HG03457 (cell line): ENCODE measurements around the gene CACNA1E.

Experiments
- ATAC-seq: cut with Tn5 transposase; IDR thresholded peaks from one replicate; pipeline ENCODE4 v1.9.1; 2021; ENCODE audit warnings: moderate number of reproducible peaks; ENCODE audit not compliant: unreplicated experiment

Gene CACNA1E

DNA sequence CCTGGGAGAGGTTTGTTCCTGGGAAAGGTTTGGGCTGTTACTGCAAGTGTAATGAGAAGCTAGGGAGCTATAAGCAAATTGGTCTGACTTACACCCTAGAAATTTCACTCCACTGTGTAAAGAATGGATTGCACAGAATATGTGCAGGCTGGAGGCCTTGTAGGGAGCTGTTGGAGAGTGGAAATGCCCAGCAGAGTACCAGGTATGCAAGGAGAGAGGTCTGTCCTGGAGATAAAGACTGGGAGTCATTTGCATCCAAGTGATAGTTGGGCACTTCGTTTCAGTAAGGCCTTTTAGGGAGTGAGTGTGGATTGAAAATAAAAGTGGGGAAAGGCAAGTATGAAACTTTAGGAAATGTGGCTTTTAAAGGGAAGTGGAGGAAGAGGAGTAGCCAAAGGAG, 75.8 kb downstream of the CACNA1E start:
- ATAC-seq = no peak

DNA sequence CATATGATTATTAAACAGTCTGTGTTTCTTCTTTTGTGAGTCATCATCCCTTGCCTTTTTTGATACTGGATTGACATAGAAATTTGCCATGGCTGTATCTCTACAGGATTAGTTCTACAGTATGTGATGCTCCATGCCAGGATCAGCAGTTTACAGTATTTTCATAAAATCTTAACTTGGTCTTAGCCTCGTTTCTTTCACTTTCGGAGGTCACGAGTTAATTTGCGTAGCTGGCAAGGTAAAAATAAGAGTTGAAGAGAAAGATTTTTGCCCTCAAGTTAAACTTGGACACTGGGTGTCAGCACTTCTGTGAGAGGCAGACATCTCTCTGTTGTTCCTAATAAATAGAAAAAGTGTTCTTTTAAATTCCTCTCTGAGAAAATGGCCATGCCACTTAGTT, 79.1 kb downstream of the CACNA1E start:
- no peak for ATAC-seq

DNA sequence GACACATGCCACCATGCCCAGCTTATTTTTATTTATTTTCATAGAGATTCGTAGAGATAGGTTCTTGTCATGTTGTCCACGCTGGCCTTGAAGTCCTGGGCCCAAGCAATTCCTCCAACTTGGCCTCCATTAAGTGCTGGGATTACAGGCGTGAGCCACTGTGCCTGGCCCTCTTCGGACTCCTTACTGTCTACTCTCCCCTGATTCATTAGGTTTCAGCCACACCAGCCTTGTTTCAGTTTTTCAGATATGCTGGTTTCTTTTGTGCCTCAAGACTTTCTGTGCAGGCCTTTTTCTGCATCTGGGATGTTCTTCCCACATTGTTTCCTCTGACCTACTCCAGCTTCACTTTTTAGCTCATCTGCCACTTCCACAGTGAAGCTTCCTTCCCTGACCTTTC, 85.4 kb downstream of the CACNA1E start:
- no peak for ATAC-seq

DNA sequence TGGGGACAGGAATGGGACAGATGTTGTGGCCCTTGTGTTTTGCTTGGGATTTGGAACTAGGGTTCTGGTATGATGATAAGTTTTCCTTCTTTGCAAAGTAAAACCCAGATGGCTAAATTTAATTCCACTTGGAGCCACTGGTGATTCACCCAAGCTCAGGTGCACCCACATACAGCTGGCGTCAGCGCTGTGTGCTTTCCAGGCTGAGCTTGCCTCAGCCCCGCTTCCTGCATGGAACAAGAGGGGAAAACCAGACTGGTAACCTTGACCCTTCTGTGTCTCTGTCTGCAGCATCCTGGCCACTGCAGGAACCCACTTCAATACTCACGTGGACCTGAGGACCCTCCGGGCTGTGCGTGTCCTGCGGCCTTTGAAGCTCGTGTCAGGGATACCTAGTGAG, 94.2 kb downstream of the CACNA1E start:
- ATAC-seq = no peak

DNA sequence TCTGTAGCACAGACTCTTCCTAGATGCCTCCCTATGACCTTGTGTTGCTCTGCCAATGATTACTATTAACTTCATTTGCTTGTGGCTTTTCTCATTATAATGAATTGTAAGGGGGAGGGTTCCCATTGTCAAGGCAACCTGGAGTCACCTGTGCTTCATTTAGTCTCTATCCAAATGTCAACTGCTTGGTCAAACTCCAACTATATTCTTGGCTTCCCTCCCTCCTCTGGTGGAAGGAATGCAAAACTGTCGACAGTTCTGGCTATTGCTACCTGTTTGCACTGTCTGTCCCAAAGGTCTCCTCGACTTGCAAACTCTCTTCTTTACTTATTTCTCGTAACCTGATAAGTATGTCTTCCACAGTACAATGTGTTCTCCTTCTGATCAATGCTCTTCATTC, 100.3 kb downstream of the CACNA1E start:
- ATAC-seq = no peak

DNA sequence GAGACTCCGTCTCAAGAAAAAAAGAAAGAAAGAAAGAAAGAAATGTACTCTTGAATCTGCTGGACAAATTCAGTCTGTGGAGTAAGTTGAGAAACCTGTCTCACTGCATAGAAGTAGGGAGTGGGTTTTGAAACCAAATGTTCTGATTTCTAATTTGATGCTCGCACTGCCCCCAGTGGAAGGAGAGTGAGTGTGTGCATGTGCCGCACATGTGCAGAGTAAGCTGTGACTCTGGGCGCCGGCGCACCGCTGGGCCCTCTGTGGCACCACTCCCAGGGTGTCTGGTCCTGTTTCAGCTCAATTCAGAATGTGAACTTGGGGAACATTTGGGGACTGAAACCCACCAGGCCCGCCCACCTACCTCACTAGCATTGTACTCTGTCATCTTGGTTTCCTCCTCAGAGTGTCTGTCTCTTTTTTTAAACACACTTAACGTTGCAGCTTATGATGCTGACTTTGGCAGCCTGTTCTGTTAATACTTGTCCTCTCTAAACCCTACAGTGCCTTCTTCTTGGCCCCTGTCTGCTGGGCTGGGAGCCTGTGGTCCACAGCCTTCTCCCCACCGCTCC, 104.6 kb downstream of the CACNA1E start:
- ATAC-seq = no peak

DNA sequence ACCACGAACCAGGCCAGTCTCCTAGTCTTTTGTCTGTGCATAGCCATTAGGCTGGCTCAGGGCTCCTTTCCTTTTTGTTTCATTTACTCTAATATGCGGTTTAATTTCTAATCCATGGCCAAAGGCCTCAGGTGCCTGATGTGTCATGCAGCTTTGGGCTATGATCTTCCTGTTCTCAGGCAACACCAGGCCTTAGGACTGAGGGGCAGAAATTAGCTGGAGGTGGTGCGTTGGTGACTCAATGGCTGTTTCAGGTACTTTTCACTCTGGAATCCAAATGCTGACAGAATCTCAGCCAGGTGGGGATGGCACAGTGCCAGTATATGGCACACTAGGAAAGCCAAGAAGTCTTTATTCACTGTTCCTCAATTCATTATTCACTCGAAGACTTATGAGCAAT, 105.3 kb downstream of the CACNA1E start:
- no peak for ATAC-seq

DNA sequence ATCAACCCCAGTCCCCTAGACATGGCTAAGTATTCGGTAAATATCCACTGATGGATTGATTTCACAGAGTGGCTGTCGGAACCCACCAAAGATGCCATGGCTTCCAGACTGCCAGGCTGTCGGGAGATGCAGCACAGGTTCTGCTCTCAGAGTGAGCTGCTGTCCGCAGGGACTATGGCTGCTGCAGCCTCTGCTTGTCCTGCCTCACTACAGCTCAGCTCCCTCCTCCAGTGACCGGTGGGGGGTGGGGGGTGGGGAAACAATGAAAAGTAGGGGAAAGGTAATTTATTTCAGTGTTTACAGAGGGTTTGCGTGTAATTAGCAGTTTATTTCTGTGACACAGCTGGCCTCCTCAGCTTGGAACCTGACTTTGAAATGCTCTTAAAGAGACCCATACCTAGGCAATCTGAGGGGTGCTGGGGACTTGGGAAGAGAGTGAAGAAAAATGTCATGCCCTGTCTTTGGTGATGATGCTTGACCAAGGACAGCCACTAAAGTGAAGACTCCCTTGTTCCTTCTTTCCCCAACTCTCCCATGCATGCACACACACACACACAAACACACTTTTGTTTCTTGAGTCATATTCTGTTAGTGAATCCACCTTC, 109.0 kb downstream of the CACNA1E start:
- ATAC-seq = no peak

DNA sequence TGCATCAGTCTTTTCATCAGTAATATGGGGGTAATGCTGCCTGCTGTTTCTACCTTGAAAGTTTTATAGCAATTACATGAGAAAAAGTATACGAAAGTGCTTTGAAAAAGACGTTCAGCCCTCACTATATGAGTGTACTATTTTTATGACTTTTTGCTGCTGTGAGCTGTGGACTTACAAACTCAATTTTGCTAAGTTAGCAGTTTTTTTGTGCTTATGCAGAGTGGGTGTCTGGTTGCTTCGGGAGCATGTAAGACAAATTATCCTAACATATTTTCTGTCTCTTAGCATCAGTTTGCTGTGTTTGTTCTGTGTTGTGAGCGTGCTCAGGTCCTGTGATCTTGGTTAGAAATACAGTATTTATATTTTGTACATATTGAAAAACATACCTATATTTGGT, 109.7 kb downstream of the CACNA1E start:
- no peak for ATAC-seq

DNA sequence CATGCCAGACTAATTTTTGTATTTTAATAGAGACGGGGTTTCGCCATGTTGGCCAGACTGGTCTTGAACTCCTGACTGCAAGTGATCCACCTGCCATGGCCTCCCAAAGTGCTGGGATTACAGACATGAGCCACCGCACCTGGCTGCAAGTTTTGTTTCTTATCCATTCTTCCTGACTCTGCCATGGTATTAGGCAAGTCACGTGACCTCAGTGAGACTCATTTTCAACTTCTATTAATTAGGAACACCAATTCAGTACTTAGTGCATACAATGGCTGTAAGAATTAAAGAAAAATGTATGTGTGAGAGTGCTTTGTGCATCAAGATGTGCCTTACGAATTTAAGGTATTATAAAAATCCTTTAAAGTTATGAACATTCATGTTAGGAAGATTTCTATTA, 111.2 kb downstream of the CACNA1E start:
- ATAC-seq = no peak

DNA sequence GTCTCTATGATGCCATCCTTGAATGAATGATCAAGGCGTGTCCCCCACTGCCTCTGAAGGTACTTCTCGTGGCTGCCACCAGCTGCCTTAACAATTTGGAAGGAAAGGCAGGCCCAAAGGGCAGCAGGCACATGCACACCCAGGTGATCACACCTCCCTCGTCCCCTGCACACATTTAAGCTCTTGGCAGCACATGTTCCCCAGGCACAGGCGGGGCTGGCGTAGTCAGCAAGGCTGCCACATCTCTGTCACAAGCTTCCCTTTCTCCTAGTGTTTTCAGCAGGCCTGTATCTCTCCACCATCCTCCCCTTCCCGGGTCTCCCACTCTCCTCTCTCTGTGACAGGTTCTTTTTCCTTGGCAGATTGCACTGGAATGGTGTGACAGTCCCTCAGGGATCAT, 111.9 kb downstream of the CACNA1E start:
- no peak for ATAC-seq

DNA sequence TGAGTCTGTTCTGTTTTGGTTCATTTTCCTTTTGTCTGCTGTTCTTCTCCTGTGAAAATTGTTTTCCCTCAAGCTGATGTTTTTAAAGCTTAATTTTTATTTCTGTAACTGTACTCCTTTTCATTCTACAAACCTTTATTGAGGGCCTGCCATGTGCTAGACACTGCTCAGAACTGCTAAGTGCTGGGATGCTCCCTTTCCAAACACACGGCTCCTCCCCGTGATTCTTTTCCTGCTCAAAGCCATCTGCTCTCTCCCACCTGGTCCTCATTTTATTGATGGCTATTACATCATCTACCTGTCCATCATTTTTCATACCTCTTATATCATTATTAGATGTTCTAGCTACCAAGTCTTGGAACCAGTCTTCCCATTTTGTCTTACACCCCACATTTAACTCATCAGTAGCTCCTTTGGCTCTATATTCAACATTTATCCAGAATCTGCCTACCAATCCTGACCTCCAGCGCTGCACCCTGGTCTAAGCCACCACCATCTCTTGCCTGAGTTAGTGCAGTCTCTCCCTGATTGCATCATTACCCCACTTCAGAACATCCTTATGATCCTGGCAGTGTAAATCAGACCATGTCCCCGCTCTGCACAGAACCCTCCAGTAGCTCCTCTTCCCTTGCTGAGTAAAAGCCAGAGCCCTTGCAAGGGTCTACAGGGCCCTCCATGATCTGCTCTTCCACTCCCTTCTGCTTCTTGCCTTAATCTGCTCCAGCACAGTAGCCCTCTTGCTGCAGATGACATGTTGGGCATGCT, 118.1 kb downstream of the CACNA1E start:
- no peak for ATAC-seq

DNA sequence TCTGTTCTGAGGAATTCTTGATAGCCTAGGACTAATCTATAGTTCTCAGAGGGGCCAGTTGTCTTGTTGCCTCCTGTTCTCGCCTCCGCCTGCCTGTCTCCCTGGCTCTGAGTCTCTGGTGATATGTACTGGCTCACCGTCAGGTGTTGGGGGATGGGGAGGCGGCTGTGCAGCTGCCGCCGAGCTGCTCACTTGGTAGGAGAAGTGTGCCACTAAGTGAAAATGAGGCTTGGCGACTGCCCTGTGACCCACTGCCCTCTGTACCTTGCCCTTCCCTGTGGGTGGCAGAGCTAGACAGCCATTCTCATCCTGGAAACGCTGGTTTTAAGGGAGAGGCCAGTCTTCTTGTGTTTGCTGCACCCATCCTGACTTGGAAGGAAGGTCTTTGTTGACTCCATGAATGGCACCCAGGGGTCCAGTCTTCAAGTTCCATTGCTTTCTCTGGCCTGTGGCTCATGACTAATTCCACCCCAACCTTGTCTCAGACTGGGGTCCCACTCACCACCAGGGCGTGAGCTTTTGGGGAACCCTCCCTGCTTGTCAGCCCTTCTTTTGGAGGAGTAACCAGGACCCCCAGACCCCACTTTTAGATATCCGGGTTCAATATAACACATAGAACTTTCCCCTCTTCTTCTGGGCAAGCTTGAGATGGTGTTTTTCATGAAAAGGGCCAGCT, 120.6 kb downstream of the CACNA1E start:
- no peak for ATAC-seq

DNA sequence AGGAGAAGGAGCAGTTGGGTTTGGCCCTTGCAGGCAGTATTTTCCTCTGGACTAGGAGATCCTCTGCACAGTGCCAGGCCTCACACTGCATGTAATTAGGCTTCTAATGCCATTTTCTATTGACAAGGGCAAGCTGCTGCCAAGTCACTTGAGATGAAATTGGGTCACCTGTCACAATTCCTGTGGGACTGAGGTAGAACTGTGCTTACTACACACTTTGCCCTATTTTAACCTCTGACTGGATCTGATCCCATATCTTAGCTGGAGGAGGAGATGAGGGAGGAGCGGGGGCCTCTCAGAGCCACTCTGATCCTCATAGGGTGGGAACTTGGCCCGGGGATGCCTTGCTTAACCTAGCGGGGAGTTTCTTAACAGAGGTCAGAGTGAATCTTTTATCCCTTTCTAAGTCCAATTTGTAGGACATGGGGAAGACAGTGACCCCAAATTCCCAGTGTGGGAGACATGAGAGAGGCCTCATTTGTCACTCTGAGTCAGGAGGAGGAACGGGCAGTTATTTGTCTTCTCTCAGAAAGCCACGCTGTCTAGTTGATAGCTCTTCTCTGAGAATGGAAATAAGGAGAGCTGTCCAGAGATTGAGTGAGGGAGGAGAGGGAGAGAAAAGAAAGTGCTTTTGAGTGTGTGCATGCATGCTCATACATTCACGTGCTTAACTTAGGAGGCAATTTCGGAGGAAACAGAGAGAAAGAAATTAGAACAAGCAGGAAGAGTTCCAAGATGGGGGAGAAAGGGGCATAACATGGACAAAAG, 121.3 kb downstream of the CACNA1E start:
- no peak for ATAC-seq

DNA sequence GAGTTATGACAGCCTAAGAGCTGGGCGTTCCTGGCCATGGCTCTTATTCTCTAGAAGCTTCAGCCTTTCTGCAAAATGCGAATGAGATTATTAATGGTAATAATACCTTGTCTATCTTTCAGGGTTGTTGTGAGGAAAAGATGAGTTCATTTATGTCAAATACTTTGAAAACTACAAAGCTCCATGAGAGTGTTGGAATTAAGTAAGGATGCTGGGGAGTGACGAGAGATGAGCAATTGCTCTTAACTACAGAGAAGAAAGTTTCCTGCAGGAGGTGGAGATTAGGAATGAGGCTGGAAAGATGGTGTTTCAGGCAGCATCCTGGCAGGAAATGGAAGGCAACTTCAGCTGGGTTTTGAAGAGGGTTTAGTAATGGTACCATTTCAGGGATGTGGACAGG, 124.2 kb downstream of the CACNA1E start:
- ATAC-seq = no peak

DNA sequence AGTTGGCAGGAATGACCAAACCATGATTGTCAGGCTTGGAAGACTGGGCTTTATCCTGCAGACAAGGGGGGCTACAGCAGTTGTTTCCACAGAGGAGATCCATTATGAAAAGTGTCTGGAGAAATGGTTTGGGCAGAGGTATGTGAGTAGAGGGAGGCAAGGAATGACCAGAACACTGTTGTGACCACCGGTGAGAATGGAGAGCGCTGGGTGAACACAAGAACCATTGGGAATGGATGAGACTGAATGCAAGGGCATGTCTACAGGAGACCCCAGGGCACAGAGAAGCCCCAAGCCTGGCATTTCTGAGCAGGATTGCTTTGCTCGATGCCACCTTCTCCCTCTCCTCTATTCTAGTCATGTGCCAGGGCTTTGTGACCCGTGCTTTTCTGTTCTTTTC, 125.1 kb downstream of the CACNA1E start:
- ATAC-seq = no peak

DNA sequence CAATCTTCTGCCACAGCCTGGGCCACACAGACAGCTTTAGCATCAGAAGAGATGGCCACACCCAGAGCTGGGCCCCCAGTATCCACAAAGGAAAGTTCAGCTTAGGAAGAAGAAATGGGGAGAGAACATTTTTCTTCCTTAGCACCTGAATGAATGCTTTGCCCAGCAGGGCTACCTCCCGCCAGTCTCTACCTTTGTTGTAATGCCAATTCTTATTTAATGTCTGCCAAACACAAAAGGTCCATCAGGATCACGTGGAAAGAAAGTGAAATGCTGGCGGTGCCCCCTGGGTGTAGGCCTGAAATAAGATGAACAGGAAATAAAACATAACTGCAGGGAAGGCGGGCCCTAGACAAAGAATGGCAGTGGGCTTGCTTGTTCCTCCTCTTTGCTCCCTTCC, 125.6 kb downstream of the CACNA1E start:
- ATAC-seq = no peak

DNA sequence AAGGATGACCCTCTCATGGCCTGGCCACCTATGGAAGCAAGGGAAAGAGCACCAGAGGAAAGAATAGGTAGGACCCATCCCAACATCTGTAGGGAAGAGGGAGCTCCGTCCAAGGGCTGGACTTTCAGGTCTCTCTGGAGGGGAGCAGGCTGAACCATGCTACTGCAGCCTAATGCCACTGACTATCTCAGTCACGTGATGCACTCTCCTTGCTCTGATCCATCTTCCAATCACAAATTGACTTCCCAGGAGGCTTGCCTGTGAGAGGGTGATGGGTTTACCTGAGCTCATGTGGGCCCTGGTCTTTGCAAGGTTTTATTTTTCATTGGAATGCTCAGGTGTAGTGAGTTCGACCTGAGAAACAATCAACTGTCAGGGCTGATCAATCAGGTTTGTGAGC, 128.8 kb downstream of the CACNA1E start:
- ATAC-seq = no peak

DNA sequence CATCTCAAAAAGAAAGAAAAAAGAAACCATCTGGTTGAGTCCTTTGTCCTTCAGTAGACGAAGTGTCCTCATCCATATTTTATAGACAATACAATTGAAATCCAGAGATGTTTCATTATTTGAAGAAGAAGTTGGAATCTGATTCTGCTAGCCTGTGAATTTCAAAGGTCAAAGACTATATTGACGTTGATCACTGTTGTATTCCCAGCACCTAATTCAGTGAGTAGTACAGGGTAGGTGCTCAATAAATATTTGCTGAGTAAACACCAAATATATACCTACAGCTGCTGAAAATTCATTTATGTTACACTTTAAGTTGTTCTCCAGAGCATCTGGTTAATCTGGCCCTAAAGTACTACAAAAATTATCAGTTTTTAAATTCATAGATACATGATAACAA, 135.2 kb downstream of the CACNA1E start:
- no peak for ATAC-seq

DNA sequence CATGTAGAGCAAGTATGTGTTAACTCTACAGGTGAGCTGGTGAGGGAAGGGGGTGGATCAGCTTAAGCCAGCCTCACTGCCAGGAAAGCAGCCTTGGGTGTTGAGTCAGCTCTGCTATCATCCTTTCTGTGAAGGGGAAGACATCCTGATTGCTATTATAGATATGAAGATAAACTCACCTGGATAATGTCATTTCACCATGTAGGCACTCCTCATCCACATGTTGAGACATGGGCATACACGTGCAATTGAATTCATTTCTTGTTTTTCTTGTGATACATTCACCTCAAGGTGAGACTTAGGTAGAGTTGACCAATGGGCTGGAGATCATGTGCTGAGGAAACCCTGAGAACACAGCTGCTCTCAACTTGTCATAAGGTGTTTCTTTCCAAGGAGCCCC, 136.9 kb downstream of the CACNA1E start:
- no peak for ATAC-seq

DNA sequence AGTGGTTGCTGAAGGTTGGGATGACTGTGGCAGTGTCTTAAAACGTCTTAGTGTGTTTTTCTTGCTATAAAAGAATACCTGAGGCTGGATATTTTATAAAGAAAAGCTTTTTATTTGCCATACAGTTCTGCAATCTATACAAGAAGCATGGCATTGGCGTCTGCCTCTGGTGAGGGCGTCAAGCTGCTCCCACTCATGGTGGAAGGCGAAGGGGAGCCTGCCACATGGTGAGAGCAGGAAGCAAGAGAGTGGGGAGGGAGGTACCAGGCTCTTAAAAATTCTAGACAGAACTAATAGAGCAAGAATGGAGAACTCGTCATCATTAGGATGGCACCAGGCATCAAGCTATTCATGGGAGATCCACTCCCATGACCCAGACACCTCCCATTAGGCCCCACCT, 140.5 kb downstream of the CACNA1E start:
- ATAC-seq = no peak
